Brain microvascular endothelial cell (primary cell): ENCODE data around the gene ZSCAN5C.

Source experiments
- DNase-seq: peaks from one replicate; pipeline ENCODE4 v3.0.0-alpha.2; 2020
- H3K27ac ChIP-seq: fragments of 250-450 bp; sonication (Bioruptor Pico); 2 replicates; pipeline ENCODE4 v1.5.1; 2020; ENCODE audit warnings: mild to moderate bottlenecking, moderate library complexity
- H3K27me3 ChIP-seq: fragments of 250-450 bp; sonication (Bioruptor Pico); replicated peaks from 2 replicates; pipeline ENCODE4 v1.5.1; 2020; ENCODE audit warnings: mild to moderate bottlenecking
- H3K36me3 ChIP-seq: fragments of 250-450 bp; sonication (Bioruptor Pico); replicated peaks from 2 replicates; pipeline ENCODE4 v1.5.1; 2020; ENCODE audit warnings: mild to moderate bottlenecking
- H3K4me3 ChIP-seq: 2 replicates; pipeline ENCODE4 v1.5.1; 2011; ENCODE audit warnings: low read depth, mild to moderate bottlenecking, control low read depth, low read length, moderate library complexity
- in situ Hi-C: cut with HindIII; loops from 2 replicates; pipeline ENCODE4 v1.10.0; 2017; ENCODE audit warnings: low sequenced_read_pairs, low pct_ligation_motif_present
- TF ChIP-seq, protein P1 (sequence below): IDR thresholded peaks from 2 replicates; pipeline ENCODE4 v1.5.1; 2011; ENCODE audit warnings: low read depth, mild to moderate bottlenecking, moderate library complexity, low read length, control low read depth, inconsistent platforms; ENCODE audit errors: missing control alignments

Gene ZSCAN5C

DNA sequence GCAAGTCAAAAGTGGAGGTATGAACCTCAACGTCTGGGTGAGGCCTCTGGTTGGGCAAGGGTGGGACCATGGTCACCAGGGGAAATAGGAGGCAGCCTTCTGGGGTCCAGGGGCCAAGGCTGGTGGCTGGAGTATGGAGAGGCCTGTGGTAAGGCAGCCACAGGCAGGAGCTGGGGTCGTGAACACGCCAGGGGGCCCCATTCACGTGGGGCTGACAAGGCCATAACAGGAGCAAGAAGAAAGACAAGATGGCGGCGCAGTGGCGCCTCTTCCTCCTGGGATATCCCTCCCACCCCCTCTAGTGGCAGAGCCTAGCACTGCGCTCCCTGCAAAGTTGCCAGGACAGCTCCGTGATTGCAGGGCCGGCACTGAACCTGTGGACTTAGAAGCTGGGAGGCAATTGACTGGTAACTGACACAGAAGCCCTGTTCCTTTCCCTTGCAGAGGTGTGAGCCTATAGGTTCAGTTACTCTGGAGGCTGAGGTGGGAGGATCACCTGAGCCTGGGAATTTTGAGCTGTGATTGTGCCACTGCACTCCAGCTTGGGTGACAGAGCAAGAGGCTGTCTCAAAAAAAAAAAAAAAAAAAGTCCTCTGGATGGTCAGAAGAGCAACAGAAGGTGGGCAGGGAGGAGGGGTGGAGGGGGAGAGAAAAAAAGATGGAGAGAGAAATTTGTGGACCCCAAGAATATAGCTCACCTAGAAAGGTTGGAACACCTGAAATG, 50.8 kb downstream of the ZSCAN5C start:
- TF ChIP-seq, protein P1, sequence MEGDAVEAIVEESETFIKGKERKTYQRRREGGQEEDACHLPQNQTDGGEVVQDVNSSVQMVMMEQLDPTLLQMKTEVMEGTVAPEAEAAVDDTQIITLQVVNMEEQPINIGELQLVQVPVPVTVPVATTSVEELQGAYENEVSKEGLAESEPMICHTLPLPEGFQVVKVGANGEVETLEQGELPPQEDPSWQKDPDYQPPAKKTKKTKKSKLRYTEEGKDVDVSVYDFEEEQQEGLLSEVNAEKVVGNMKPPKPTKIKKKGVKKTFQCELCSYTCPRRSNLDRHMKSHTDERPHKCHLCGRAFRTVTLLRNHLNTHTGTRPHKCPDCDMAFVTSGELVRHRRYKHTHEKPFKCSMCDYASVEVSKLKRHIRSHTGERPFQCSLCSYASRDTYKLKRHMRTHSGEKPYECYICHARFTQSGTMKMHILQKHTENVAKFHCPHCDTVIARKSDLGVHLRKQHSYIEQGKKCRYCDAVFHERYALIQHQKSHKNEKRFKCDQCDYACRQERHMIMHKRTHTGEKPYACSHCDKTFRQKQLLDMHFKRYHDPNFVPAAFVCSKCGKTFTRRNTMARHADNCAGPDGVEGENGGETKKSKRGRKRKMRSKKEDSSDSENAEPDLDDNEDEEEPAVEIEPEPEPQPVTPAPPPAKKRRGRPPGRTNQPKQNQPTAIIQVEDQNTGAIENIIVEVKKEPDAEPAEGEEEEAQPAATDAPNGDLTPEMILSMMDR = peak; percentile 98

DNA sequence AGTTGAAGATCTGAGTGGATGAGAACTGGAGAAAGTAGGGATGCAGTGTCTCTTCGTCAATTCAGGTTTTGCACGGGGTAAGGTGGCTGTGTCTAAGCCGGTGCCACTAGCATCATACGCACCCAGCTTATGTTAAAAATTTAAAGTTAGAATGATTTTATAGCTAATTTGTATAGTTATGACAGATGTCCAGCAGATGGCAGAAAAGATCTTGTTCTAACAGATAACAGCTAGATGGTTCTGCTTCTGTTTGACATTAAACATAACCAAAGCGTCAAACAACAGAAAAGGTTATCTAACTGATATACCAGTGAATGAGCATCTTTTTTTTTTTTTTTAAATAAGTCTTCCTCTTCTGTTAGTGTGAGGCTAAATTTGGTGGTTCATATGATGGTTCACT, 51.7 kb downstream of the ZSCAN5C start:
- DNase-seq = peak; percentile 15
- in situ Hi-C loops = no loop called here
- H3K4me3 ChIP-seq = no peak overlapping the region
- no peak overlapping the region for H3K27ac ChIP-seq
- no peaks in the 10 kb centered on the region for H3K27me3 ChIP-seq
- TF ChIP-seq, protein P1 = peak; percentile 42
- no peaks in the 10 kb centered on the region for H3K36me3 ChIP-seq

More for the DNA sequence above, 50.8 kb downstream of the ZSCAN5C start:
- Histone ChIP-seq H3K4me3 (no peak overlapping the region), H3K36me3 (no peaks in the 10 kb centered on the region), H3K27me3 (no peaks in the 10 kb centered on the region), H3K27ac (no peak overlapping the region)
- peak; percentile 86 for DNase-seq
- in situ Hi-C loops = no loop called here

DNA sequence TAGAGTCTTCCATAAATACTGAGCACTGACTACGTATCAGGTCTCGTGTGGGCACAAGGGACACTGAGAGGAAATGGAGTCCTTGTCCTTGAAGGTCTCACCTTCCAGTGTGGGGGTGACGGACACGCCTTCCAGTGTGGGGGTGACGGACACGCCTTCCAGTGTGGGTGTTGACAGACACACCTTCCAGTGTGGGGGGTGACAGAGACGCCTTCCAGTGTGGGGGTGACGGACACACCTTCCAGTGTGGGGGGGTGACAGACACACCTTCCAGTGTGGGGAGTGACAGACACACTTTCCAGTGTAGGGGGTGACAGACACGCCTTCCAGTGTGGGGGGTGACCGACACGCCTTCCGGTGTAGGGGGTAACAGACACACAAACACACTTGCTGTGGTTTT, 56.2 kb downstream of the ZSCAN5C start:
- H3K27me3 ChIP-seq = no peaks in the 10 kb centered on the region
- DNase-seq = no peak
- no peak overlapping the region for H3K27ac ChIP-seq
- TF ChIP-seq, protein P1 = no peak
- no peak overlapping the region for H3K4me3 ChIP-seq
- in situ Hi-C loops = no loop called here
- H3K36me3 ChIP-seq = no peaks in the 10 kb centered on the region
